Mesodermal cell (in vitro differentiated cells): Measurements from ENCODE around the gene PEX3.
"Not testable (repeated sequence)": the region's sequence is repeated elsewhere in the genome, so short reads cannot be mapped to it uniquely, and the experiment has no call there.

Experiments used
- H3K27ac ChIP-seq: 2 replicates; pipeline ENCODE4 v1.7.0; 2013; ENCODE audit warnings: mild to moderate bottlenecking, low read depth, low read length, moderate library complexity; ENCODE audit not compliant: severe bottlenecking
- H3K36me3 ChIP-seq: 2 replicates; pipeline ENCODE4 v1.7.1; 2013; ENCODE audit warnings: mild to moderate bottlenecking, low read length, moderate library complexity; ENCODE audit not compliant: control insufficient read depth, insufficient read depth
- H3K4me1 ChIP-seq: one replicate; pipeline ENCODE4 v1.7.1; 2013; ENCODE audit warnings: mild to moderate bottlenecking, low read length; ENCODE audit not compliant: insufficient read depth, control insufficient read depth, poor library complexity, severe bottlenecking
- H3K4me3 ChIP-seq: 2 replicates; pipeline ENCODE4 v1.7.0; 2013; ENCODE audit warnings: low read length, control low read depth, mild to moderate bottlenecking; ENCODE audit not compliant: insufficient read depth, poor library complexity, severe bottlenecking; ENCODE audit errors: extremely low read depth
- H3K9me3 ChIP-seq: 2 replicates; pipeline ENCODE4 v1.7.1; 2013; ENCODE audit warnings: mild to moderate bottlenecking, low read length, moderate library complexity; ENCODE audit not compliant: control insufficient read depth
- WGBS, 2 experiments: methylation state at CpG; one replicate each; pipeline ENCODE4 v1.1.5; 2013; ENCODE audit warnings: missing lambda C conversion rate in 2 of 2; ENCODE audit not compliant: insufficient coverage in 2 of 2; 5-methylcytosine and 5-hydroxymethylcytosine counted together

Gene PEX3

DNA sequence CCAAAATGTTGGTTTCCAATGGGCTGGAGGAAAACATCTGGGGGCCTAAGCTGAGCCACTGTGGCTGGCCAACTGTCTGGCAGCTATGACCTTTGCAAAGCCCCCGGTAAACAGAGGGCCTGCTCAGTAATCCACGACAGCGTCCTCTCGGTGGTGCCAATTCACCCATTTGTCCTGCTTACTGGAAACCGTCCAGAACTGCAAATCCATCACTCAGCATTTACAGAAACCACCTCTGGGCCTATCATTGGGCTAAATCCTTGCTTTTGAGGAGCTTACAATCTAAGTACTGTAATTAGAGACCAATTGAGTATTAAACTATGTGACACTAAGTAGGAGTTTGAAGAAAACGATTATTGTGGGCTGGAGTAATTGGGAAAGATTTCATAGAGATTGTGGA is 31.1 kb upstream of the PEX3 start:
- Histone ChIP-seq H3K9me3 (no peaks in the 10 kb centered on the region), H3K27ac (no peak overlapping the region), H3K4me1 (no peaks in the 10 kb centered on the region), H3K36me3 (no peaks in the 10 kb centered on the region), H3K4me3 (no peak overlapping the region)
- WGBS, 2 experiments = 76 to 93% methylated on average over 2 to 6 of the region's 6 CpGs

DNA sequence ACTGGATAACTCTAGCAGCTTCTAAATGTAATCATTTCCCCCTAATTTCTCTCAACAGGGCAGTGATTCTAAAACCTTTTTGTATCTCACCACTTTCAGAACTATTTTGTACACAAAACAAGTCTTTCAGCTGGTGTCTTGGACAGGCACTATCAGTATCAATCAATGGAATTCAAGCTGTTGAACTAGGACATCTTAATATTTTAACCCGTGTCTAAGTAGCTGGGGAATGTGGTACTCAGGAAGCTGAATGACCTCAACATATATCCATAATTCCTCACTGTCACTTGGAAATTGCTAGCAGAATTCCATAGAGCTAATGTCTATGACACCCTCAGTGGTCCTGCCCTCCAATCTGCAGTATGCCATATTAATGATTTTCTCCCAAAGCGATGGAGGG is 24.6 kb upstream of the PEX3 start:
- H3K27ac ChIP-seq = no peak overlapping the region
- no peaks in the 10 kb centered on the region for H3K9me3 ChIP-seq
- peaks cover 3% of the 10 kb centered on the region for H3K4me1 ChIP-seq
- H3K4me3 ChIP-seq = no peak overlapping the region
- WGBS, 2 experiments = 87 to 100% methylated on average over 1 to 2 of the region's 2 CpGs
- H3K36me3 ChIP-seq = no peaks in the 10 kb centered on the region

DNA sequence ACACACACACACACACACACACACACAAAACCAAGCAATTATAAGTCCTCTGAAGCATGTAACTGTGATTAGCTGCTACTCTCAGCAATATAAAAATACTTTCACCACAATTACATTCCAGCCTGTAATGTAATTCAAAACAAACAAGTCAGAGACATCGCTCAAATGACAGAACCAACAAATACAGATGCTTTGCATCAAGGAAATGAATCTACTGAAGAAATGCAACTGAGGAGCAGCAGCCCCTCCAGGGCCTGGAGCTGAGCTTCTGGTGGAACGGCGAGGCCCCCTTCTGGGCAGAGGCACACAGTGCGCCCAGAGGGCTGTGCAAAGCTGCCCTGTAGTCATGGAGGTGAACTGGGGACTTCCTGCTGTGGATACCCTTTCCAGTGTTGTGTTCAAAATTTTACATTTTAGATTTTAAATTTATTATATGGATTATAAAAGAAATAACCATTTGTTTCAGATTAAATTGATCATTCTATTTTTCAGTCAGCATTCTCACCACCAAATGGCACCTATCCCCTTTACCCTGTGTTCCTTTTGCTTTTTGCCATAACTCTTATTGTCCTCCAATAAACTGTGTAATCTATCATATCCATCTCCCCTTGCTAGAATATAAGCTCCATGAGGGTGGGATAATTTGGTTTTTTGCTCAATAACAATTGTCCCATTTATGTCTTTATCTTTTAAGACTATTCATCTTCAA is 23.3 kb upstream of the PEX3 start:
- no peak overlapping the region for H3K4me3 ChIP-seq

DNA sequence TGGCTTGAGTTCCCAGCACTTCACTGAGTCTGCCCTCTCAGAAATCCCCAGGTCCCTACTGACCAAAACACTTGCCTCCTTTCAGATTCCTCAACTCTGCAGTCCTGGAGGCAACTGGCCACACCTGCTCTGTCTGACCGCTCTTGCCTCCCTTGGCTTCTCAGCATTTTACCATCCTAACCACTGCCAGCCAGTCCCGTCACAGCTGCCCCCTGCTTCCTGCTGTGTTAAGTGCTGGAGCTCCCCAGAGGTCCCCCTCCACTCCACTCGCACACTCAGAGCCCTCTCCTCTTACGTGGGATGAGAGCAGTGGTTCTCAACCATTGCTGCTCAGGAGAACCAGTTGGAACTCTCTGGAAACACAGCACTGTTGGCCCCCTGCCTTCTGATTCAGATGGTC is 20.6 kb upstream of the PEX3 start:
- Histone ChIP-seq H3K9me3 (no peaks in the 10 kb centered on the region), H3K4me3 (no peak overlapping the region), H3K4me1 (peaks cover 3% of the 10 kb centered on the region), H3K36me3 (peaks cover 5% of the 10 kb centered on the region), H3K27ac (no peak overlapping the region)
- WGBS, 2 experiments = 84 to 88% methylated on average over 3 of the region's 4 CpGs

More for the DNA sequence above, 23.3 kb upstream of the PEX3 start:
- H3K4me1 ChIP-seq = peaks cover 3% of the 10 kb centered on the region
- H3K27ac ChIP-seq = no peak overlapping the region
- H3K36me3 ChIP-seq = no peaks in the 10 kb centered on the region
- 11 to 13% methylated on average over 3 of the region's 4 CpGs for WGBS, 2 experiments
- no peaks in the 10 kb centered on the region for H3K9me3 ChIP-seq

DNA sequence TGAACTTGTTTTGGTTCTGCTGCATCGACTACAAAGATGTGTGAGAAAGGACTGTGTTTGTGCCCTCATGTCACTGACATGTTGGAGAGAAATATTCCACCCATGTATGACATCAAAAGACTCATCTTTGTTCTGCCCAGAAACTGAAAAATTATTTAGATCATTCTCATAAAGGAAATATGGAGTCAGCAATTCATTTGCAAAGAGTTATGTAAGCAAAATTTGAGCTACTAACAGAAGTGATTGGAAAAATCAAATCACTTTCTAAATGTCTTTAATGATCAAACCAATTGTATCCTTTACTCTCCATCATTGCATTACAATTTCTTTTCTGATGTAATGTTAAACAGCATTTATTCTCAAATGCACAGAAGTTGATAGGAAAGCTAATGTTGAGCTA is 19.4 kb upstream of the PEX3 start:
- Histone ChIP-seq H3K36me3 (peaks cover 11% of the 10 kb centered on the region), H3K27ac (no peak overlapping the region), H3K4me3 (no peak overlapping the region), H3K9me3 (no peaks in the 10 kb centered on the region), H3K4me1 (no peaks in the 10 kb centered on the region)
- WGBS, 2 experiments = 100% methylated on average over 1 of the region's 1 CpG; no CpG with 5 or more reads in 1 of the 2 experiments

- 100% methylated on average over 1 of the region's 4 CpGs; no CpG with 5 or more reads in 1 of the 2 experiments for WGBS, 2 experiments
Observed at GRCh38 chr6:143432588-143432987, 18.0 kb upstream of the PEX3 start.

GRCh38 chr6:143441010-143441409 is 9.6 kb upstream of the PEX3 start:
- no peak overlapping the region for H3K27ac ChIP-seq
- peaks cover 38% of the 10 kb centered on the region for H3K36me3 ChIP-seq
- no peaks in the 10 kb centered on the region for H3K4me1 ChIP-seq
- whole genome bisulfite sequencing, 2 experiments = 72% methylated on average over 2 of the region's 2 CpGs; no CpG with 5 or more reads in 1 of the 2 experiments
- no peaks in the 10 kb centered on the region for H3K9me3 ChIP-seq
- H3K4me3 ChIP-seq = no peak overlapping the region

More at GRCh38 chr6:143432588-143432987, 18.0 kb upstream of the PEX3 start:
- Histone ChIP-seq H3K4me1 (no peaks in the 10 kb centered on the region), H3K27ac (no peak overlapping the region), H3K9me3 (no peaks in the 10 kb centered on the region), H3K36me3 (peaks cover 14% of the 10 kb centered on the region), H3K4me3 (no peak overlapping the region)

DNA sequence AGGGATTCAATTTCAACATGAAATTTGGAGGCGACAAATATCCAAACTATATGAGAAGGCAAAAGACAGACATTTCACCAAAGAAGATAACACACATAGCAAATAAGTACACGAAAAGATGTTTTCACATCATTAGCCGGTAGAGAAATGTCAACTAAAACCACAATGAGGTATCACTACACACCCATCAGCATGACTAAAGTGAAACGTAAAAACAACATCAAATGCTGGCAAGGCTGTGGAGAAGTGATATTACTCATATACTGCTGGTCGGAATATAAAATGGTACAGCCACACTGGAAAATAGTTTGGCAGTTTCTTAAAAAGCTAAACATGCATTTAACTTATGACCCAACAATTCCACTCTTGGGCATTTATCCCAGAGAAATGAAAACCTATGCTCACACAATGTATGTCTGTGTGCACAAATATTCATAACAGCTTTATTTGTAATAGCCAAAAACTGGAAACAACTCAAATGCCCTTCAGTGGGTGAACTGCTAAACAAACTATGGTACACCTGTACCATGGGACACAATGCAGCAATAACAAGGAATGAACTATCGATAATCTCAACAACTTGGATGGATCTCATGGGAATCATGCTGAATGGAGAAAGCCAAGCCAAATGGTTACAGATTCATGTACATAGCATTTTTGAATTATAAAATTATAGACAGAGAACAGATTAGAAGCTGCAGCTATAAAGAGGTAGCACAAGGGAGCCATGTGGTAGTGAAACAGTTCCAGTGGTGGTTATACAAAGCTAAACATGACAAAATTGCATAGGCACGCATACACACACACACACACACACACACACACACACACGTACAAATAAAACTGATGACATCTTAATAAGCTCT is 8.7 kb upstream of the PEX3 start:
- no peak overlapping the region for H3K27ac ChIP-seq
- H3K36me3 ChIP-seq = peaks cover 33% of the 10 kb centered on the region
- 80 to 100% methylated on average over 2 of the region's 8 CpGs for WGBS, 2 experiments
- no peak overlapping the region for H3K4me3 ChIP-seq
- no peaks in the 10 kb centered on the region for H3K9me3 ChIP-seq
- no peaks in the 10 kb centered on the region for H3K4me1 ChIP-seq

- Histone ChIP-seq H3K4me1 (no peaks in the 10 kb centered on the region), H3K4me3 (no peak overlapping the region), H3K27ac (no peak overlapping the region), H3K9me3 (no peaks in the 10 kb centered on the region), H3K36me3 (peaks cover 33% of the 10 kb centered on the region)
- WGBS, 2 experiments = 100% methylated on average over 1 of the region's 2 CpGs; no CpG with 5 or more reads in 1 of the 2 experiments
Observed at GRCh38 chr6:143443096-143443495, 7.5 kb upstream of the PEX3 start.

GRCh38 chr6:143447865-143448264 is 2.7 kb upstream of the PEX3 start:
- H3K4me1 ChIP-seq, H3K36me3 ChIP-seq, H3K27ac ChIP-seq, H3K9me3 ChIP-seq, H3K4me3 ChIP-seq: not testable (repeated sequence)
- no CpG with 5 or more reads among the region's 2 CpGs for WGBS, 2 experiments
